GM21447 (cell line): ENCODE results near the gene TMEM14B.
"Not testable (repeated sequence)": the region's sequence is repeated elsewhere in the genome, so short reads cannot be mapped to it uniquely, and the experiment has no call there.

Experiments
- ATAC-seq: cut with Tn5 transposase; IDR thresholded peaks from one replicate; pipeline ENCODE4 v1.9.1; 2021; ENCODE audit not compliant: unreplicated experiment

The TMEM14B gene

GRCh38 chr6:10747251-10747972, at the start of gene TMEM14B:
TSS of gene TMEM14B (plus strand) at chr6:10747805. CDS start at chr6:10749246, 1,441 bp downstream.
- ATAC-seq, result peak; percentile 95

GRCh38 chr6:10713962-10714361, 33.6 kb upstream of the TMEM14B start:
- ATAC-seq, result no peak

- ATAC-seq, result no peak
These were observed 28.2 kb upstream of the TMEM14B start for GRCh38 chr6:10719296-10719963.

GRCh38 chr6:10719964-10720264, 27.7 kb upstream of the TMEM14B start:
- ATAC-seq, result no peak

GRCh38 chr6:10720265-10720959, 27.2 kb upstream of the TMEM14B start:
- ATAC-seq, result no peak

- ATAC-seq, result not testable (repeated sequence)
These were observed 26.4 kb upstream of the TMEM14B start for GRCh38 chr6:10720960-10721849.

DNA sequence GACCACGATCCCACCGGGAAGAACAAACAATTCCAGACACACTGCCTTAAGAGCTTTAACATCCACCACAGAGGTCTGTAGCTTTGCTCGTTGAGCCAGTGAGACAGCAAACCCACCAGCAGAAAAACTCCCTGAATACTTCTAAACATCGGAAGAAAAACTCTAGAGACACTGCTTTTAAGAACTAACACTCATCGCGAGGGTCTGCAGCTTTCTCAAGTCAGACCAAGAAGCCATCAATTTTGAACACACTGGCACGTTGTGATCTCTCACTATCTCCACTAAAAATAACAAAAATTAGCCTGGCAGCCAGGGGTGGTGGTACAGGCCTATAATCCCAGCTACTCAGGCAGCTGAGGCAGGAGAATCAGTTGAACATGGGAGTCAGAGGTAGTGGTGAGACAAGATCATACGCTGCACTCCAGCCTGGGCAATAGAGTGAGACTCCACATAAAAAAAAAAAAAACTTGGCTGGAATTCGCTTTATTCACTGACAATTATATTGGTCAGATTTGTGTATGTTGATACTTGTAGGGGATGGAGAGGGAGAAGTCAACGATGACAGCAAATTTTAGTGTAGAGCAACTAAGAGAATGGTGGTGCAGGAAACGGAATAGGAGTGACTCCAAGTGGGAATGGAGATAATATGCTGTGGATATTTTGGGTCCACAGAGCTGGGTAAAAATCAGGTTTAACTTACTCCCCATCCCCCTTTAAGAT, 25.6 kb upstream of the TMEM14B start:
- ATAC-seq, result no peak

DNA sequence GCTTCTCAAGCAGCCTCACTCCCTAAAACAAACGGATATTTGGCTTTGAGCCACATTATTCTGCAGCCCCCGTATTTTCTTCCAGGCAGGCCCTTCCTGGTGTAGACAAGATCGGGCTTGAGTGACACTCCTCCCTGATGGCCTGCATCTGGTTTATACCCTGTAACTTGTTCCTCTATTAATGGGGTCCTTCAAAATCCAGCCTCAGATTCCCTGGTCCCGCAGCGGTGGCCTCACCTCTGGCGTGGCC, 25.1 kb upstream of the TMEM14B start:
- no peak for ATAC-seq

DNA sequence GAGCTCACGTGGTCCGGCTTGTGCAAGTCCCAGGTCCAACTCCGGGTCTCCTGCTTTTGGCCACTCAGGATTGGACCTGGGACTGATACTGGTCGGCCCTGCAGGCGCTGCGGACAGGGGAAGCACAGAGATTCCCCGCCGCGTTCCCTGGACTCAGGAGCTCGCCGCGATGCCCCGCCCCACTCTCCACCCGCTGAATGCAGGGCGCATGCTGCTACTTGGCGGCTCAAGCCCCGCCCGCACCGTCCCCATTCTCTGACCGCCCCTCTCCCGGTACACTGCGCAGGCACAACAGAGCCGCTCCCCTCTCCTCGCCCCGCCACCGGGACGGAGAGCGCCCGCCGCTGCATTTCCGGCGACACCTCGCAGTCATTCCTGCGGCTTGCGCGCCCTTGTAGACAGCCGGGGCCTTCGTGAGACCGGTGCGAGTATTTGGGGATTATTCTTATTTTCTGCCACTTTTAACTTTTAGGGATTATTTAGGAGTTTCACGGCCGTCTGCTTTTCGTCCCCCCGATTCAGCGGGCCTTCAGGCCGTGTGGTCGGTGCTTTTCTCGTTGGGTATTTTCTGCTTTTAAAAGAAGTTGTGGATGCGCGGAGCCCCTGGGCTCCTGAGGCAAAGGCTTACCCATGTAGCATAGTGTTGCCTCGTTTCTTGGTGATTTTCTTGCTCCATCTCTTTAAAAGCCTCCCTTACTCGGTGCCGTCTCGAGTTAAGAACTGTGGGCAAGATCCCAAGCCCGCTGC, 24.6 kb upstream of the TMEM14B start, which contains the start of gene TMEM14C:
TMEM14C (plus strand) TSS at position 251 of the 747 bp plus-strand sequence. CDS start 1,544 bp downstream, outside the sequence.
- peak; percentile 97 for ATAC-seq

- no peak for ATAC-seq
These were observed 24.1 kb upstream of the TMEM14B start for GRCh38 chr6:10723567-10723881.

DNA sequence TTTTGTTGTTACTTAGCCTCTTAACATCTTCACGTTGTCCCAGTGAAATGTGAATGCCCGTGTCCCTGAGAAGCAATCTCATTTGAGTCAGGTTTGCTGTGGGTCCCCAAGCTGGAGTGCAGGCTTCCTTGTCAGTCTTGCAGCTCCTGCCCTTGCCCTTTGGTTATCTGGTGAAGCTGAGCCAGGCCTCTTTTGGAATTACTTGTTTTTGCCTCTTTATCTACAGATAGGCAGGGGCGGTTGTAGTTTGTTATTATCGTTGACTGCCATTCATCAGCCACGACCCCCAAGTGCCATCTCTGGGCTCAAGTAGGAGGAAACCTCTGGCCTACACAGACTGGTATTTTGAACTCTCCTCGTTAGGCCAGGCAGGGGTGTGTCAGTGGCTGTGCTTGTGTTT, 22.6 kb upstream of the TMEM14B start:
- ATAC-seq, result no peak

DNA sequence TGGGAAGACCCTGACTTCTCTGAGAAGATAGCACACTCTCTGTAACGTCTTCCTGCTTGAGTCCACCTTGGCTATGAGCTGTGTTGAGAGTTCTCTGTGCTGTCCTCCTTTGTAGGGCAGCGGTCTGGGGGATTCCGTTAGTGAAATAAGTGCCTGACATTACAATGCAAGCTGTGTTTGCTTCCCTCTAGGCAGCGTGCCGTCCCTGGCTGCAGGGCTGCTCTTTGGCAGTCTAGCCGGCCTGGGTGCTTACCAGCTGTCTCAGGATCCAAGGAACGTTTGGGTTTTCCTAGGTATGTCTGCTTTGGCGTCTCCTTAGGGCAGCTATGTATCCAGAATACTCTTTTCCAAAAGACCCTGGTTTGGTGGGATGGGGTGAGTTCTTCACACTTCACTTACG, 21.9 kb upstream of the TMEM14B start:
- no peak for ATAC-seq

- ATAC-seq, result no peak
These were observed 17.4 kb upstream of the TMEM14B start for GRCh38 chr6:10730254-10730653.

DNA sequence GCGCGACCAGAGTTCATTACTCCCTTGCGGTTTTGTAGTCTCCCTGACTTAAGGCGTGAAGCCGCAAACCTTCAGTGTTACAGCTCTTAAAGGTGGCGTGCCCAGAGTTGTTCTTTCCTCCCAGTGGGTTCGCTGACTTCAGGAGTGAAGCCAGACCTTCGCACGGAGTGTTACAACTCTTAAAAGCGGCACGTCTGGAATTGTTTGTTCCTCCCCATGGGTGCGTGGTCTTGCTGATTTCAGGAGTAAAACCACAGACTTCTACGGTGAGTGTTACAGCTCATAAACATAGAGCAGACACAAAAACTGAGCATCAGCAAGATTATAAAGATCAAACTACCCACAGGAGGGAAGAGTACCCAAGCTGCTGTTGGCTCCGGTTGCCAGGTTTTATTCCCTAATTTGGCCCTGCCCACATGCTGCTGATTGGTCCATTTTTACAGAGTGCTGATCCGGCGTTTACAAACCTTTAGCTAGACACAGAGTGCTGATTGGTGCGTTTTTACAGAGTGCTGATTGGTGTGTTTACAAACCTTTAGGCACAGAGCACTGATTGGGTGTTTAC, 14.4 kb upstream of the TMEM14B start:
- no peak for ATAC-seq

- ATAC-seq, result no peak
These were observed 13.7 kb upstream of the TMEM14B start for GRCh38 chr6:10733863-10734262.

DNA sequence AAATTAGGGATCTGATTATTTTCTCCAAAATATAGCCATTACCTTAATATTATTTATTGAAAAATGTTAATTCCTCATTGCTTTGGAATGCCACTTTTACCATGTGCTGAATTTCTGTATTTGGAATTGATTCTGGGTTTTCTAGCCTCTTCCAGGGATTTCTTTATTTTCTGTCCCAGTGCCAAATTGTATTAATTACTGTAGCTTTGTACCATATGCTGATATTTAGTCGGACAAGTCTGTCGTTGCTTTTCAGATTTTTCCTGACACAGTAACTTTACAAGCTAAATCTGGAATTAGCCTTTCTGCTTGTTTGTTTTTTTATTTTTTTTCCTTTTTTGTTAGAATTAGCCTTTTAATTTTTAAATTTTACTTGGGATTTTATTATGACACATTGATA, 10.9 kb upstream of the TMEM14B start:
- ATAC-seq, result no peak

GRCh38 chr6:10740061-10740460, 7.5 kb upstream of the TMEM14B start:
- no peak for ATAC-seq

DNA sequence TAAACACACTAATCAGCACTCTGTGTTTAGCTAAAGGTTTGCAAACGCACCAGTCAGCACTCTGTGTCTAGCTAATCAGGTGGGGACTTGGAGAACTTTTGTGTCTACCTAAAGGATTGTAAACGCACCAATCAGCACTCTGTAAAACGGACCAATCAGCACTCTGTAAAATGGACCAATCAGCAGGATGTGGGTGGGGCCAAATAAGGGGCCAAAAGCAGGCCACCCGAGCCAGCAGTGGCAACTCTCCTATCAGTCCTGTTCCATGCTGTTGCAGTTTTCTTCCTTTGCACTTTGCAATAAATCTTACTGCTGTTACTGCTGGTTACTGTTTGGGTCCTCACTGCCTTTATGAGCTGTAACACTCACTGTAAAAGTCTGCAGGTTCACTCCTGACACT, 6.0 kb upstream of the TMEM14B start:
- not testable (repeated sequence) for ATAC-seq

DNA sequence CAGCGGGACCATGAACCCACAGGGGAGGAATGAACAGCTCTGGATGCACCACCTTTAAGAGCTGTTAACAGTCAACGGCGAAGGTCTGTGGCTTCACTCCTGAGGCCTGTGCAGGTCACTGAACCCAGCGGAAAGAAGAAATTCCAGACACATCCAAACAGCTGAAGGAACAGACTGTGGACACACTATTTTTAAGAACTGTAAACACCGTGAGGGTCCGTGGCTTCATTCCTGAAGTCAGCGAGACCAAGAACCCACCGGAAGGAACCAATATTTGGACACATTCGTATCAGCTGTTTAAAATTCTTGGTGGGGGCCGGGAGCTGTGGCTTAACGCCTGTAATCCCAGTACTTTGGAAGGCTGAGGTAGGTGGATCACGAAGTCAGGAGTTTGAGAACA, 5.4 kb upstream of the TMEM14B start:
- no peak for ATAC-seq

GRCh38 chr6:10743515-10743914, 4.1 kb upstream of the TMEM14B start:
- ATAC-seq, result no peak
